Vagina (tissue), 2 donors: ENCODE data around the gene VAMP4. TPM values are rescaled to one million over a fixed set of nuclear protein-coding genes. Genes with fewer than 3 reads are reported as not detected.

ENCODE experiments used
- DNase-seq, 2 donors: peaks; one replicate each; pipeline ENCODE4 v3.0.0-alpha.2; 2017; ENCODE audit errors: extremely low spot score in 2 of 2
- H3K27ac ChIP-seq: fragments of 200-600 bp; sonication (generic); one replicate; pipeline ENCODE4 v1.5.1; 2019
- H3K27me3 ChIP-seq: fragments of 200-600 bp; sonication (generic); one replicate; pipeline ENCODE4 v1.5.1; 2019
- H3K36me3 ChIP-seq, 2 donors: fragments of 200-600 bp; sonication (generic); one replicate each; pipeline ENCODE4 v1.5.1; 2017 to 2019
- H3K4me1 ChIP-seq: fragments of 200-600 bp; sonication (generic); one replicate; pipeline ENCODE4 v1.5.1; 2019
- H3K4me3 ChIP-seq, 2 donors: fragments of 200-600 bp; sonication (generic); 1 replicate in 1 of 2; 2 replicates in 1 of 2; pipeline ENCODE4 v1.5.1; 2016 to 2019
- H3K9me3 ChIP-seq: fragments of 200-600 bp; sonication (generic); one replicate; pipeline ENCODE4 v1.5.1; 2019
- CTCF ChIP-seq, 3 experiments: fragments of 450-650 bp in 2 of 3; fragments of 200-600 bp in 1 of 3; sonication (generic) in 1 of 3; IDR thresholded peaks; one replicate each; pipeline ENCODE4 v1.5.1; 2017 to 2019; ENCODE audit warnings: antibody characterized with exemption in 3 of 3, mild to moderate bottlenecking in 2 of 3, moderate library complexity in 2 of 3
- POLR2A ChIP-seq, 2 donors: fragments of 450-650 bp; IDR thresholded peaks; one replicate each; pipeline ENCODE4 v1.6.1; 2017; ENCODE audit warnings: antibody characterized with exemption in 2 of 2, mild to moderate bottlenecking in 2 of 2, moderate library complexity in 2 of 2
- POLR2AphosphoS5 ChIP-seq, 2 donors: sonication (generic); formaldehyde crosslinking; IDR thresholded peaks; one replicate each; pipeline ENCODE4 v1.9.0; 2017; ENCODE audit warnings: antibody characterized with exemption in 2 of 2, mild to moderate bottlenecking in 2 of 2, low read depth in 1 of 2; ENCODE audit not compliant: insufficient read depth in 1 of 2
- intact Hi-C: fragments of 100-400 bp; cut with DNase I; formaldehyde crosslinking; loops from one replicate; pipeline ENCODE4 v1.15.1; 2023
- total RNA-seq: library from RNA; depleted of rRNA; stranded (reverse); fragments of >200 nt; gene quantifications from one replicate; pipeline ENCODE4 v1.2.3, GENCODE V29; 2016

VAMP4 gene
- total RNA-seq, 1 donor from 2014 or later, result 8.1 TPM

- Histone ChIP-seq H3K4me3 (no peak overlapping the region), H3K9me3 (no peaks in the 10 kb centered on the region), H3K27me3 (no peaks in the 10 kb centered on the region), H3K27ac (no peak overlapping the region), H3K36me3 (no peaks in the 10 kb centered on the region), H3K4me1 (no peaks in the 10 kb centered on the region)
- DNase-seq, result no peak
- TF ChIP-seq POLR2AphosphoS5 (IDR thresholded peaks at IDR 0.05; ENCODE audit: insufficient read depth in 1 of 2, low read depth in 1 of 2), result no peak
- no peak for TF ChIP-seq POLR2A (IDR thresholded peaks at IDR 0.05)
- no peak for TF ChIP-seq CTCF (IDR thresholded peaks at IDR 0.05)
- intact Hi-C loops, result no loop called here
These were observed 12.5 kb upstream of the VAMP4 start for GRCh38 chr1:171754353-171754705.

GRCh38 chr1:171753685-171754352 is 12.0 kb upstream of the VAMP4 start:
- Histone ChIP-seq H3K4me1 (no peaks in the 10 kb centered on the region), H3K4me3 (no peak overlapping the region), H3K36me3 (no peaks in the 10 kb centered on the region), H3K27ac (no peak overlapping the region), H3K27me3 (no peaks in the 10 kb centered on the region), H3K9me3 (no peaks in the 10 kb centered on the region)
- intact Hi-C loops, result no loop called here
- TF ChIP-seq CTCF (IDR thresholded peaks at IDR 0.05), result no peak
- no peak for TF ChIP-seq POLR2A (IDR thresholded peaks at IDR 0.05)
- TF ChIP-seq POLR2AphosphoS5 (IDR thresholded peaks at IDR 0.05; ENCODE audit: insufficient read depth in 1 of 2, low read depth in 1 of 2), result no peak
- no peak for DNase-seq

- no peak for TF ChIP-seq CTCF (IDR thresholded peaks at IDR 0.05)
- no peak for TF ChIP-seq POLR2A (IDR thresholded peaks at IDR 0.05)
- no peak for TF ChIP-seq POLR2AphosphoS5 (IDR thresholded peaks at IDR 0.05; ENCODE audit: insufficient read depth in 1 of 2, low read depth in 1 of 2)
- no peaks in the 10 kb centered on the region for H3K27me3 ChIP-seq
- intact Hi-C loops, result no loop called here
- no peak overlapping the region for H3K4me3 ChIP-seq
- no peaks in the 10 kb centered on the region for H3K4me1 ChIP-seq
- DNase-seq, result no peak
- no peak overlapping the region for H3K27ac ChIP-seq
- H3K9me3 ChIP-seq, result no peaks in the 10 kb centered on the region
- no peaks in the 10 kb centered on the region for H3K36me3 ChIP-seq
These were observed 11.3 kb upstream of the VAMP4 start for GRCh38 chr1:171753182-171753581.

GRCh38 chr1:171751221-171751620 is 9.4 kb upstream of the VAMP4 start:
- no peaks in the 10 kb centered on the region for H3K4me1 ChIP-seq
- TF ChIP-seq CTCF (IDR thresholded peaks at IDR 0.05) (no peak), POLR2A (IDR thresholded peaks at IDR 0.05) (no peak), POLR2AphosphoS5 (IDR thresholded peaks at IDR 0.05; ENCODE audit: insufficient read depth in 1 of 2, low read depth in 1 of 2) (no peak)
- H3K36me3 ChIP-seq, result no peaks in the 10 kb centered on the region
- no peaks in the 10 kb centered on the region for H3K27me3 ChIP-seq
- intact Hi-C loops, result no loop called here
- no peaks in the 10 kb centered on the region for H3K9me3 ChIP-seq
- H3K27ac ChIP-seq, result no peak overlapping the region
- H3K4me3 ChIP-seq, result no peak overlapping the region
- no peak for DNase-seq

- Histone ChIP-seq H3K4me3 (no peak overlapping the region), H3K27ac (no peak overlapping the region), H3K9me3 (no peaks in the 10 kb centered on the region), H3K36me3 (no peaks in the 10 kb centered on the region), H3K4me1 (peaks cover 2% of the 10 kb centered on the region), H3K27me3 (no peaks in the 10 kb centered on the region)
- DNase-seq, result no peak
- intact Hi-C loops, result no loop called here
- TF ChIP-seq POLR2AphosphoS5 (IDR thresholded peaks at IDR 0.05; ENCODE audit: insufficient read depth in 1 of 2, low read depth in 1 of 2) (no peak), CTCF (IDR thresholded peaks at IDR 0.05) (no peak), POLR2A (IDR thresholded peaks at IDR 0.05) (no peak)
These were observed 6.8 kb upstream of the VAMP4 start for GRCh38 chr1:171748651-171749050.
